Heart left ventricle (tissue), 16 donors: ENCODE measurements around the gene ZNF730. TPM values are rescaled to one million over a fixed set of nuclear protein-coding genes. Genes with fewer than 3 reads are reported as not detected.
"Not testable (repeated sequence)": the region's sequence is repeated elsewhere in the genome, so short reads cannot be mapped to it uniquely, and the experiment has no call there.

Experiments
- ATAC-seq, 4 donors: fragments of 200-7000 bp; cut with Tn5 transposase; one replicate each; pipeline ENCODE4 v1.9.1; 2020 to 2022; ENCODE audit warnings: moderate library complexity in 4 of 4, mild to moderate bottlenecking in 3 of 4, moderate number of reproducible peaks in 1 of 4
- DNase-seq, 5 donors: peaks; one replicate each; pipeline ENCODE4 v3.0.0-alpha.2; 2020
- H3K27ac ChIP-seq, 12 donors: fragments of 200-600 bp; sonication (generic) in 4 of 12; one replicate each; pipeline versions ENCODE4 v1.5.0 to v1.8.0; 2016 to 2022; ENCODE audit warnings: mild to moderate bottlenecking in 2 of 12
- H3K27me3 ChIP-seq, 9 donors: fragments of 200-600 bp; sonication (generic) in 2 of 9; one replicate each; pipeline versions ENCODE4 v1.5.1 to v1.8.0; 2016 to 2022; ENCODE audit warnings: mild to moderate bottlenecking in 3 of 9
- H3K36me3 ChIP-seq, 9 donors: fragments of 200-600 bp; sonication (generic) in 2 of 9; one replicate each; pipeline versions ENCODE4 v1.5.0 to v1.8.0; 2018 to 2022; ENCODE audit warnings: mild to moderate bottlenecking in 2 of 9
- H3K4me1 ChIP-seq, 12 donors: fragments of 200-600 bp; sonication (generic) in 4 of 12; one replicate each; pipeline versions ENCODE4 v1.5.0 to v1.8.0; 2016 to 2022; ENCODE audit warnings: mild to moderate bottlenecking in 3 of 12
- H3K4me3 ChIP-seq, 12 donors: fragments of 200-600 bp; sonication (generic) in 4 of 12; one replicate each; pipeline versions ENCODE4 v1.5.0 to v1.8.0; 2017 to 2022; ENCODE audit warnings: mild to moderate bottlenecking in 9 of 12, moderate library complexity in 4 of 12
- H3K9me3 ChIP-seq, 12 donors: fragments of 200-600 bp; sonication (generic) in 4 of 12; one replicate each; pipeline versions ENCODE4 v1.5.0 to v1.8.0; 2016 to 2022; ENCODE audit warnings: mild to moderate bottlenecking in 1 of 12
- POLR2A ChIP-seq, 2 donors: fragments of 450-650 bp; IDR thresholded peaks; one replicate each; pipeline ENCODE4 v1.6.1; 2017; ENCODE audit warnings: antibody characterized with exemption in 2 of 2, mild to moderate bottlenecking in 2 of 2, moderate library complexity in 2 of 2
- WGBS, 4 donors: extraction: QIAGEN DNeasy Blood & Tissue Kit in 2 of 4; methylation state at CpG; one replicate each; pipeline versions ENCODE4 v1.1.5 to v1.1.7; 2013 to 2018; 5-methylcytosine and 5-hydroxymethylcytosine counted together
- intact Hi-C, 10 donors: fragments of 100-400 bp; cut with DNase I; formaldehyde crosslinking; loops; one replicate each; pipeline versions ENCODE4 v1.11.1 to v1.14.2; 2022
- polyA plus RNA-seq, 2 donors: library from polyadenylated mRNA; stranded (reverse); fragments of 200-250 nt; gene quantifications; one replicate each; pipeline ENCODE4 v1.2.3, GENCODE V29; 2013
- total RNA-seq, 9 donors: library from RNA; depleted of rRNA in 2 of 9; stranded (reverse); fragments of >200 nt in 2 of 9; fragmentation: NEBNext Ultra II Directional in 3 of 9; extraction: Animal tissue kit (Norgen Biotek cat#: 25700) in 3 of 9; gene quantifications; one replicate each; pipeline versions ENCODE4 v1.1.0 to v1.2.4, GENCODE V29; 2016 to 2023
- TF ChIP-seq, protein P1 (sequence below), 12 donors: fragments of 200-600 bp; sonication (generic) in 4 of 12; IDR thresholded peaks; one replicate each; pipeline versions ENCODE4 v1.5.0 to v1.8.0; 2018 to 2022; ENCODE audit warnings: antibody characterized with exemption in 12 of 12, mild to moderate bottlenecking in 5 of 12
- donor health status: ischemic (EF 13 %, LVEDD 7.1; RV severe dilation, severe dysfunction).
- donor health status: healthy with polysubstance abuse.
- donor health status: DM: no; HTN: yes; CAD: no.
- donor health status: DM: no; HTN: no; CAD: no.
- donor health status: ischemic (EF 25% LVEDD 6.9; RV normal size, moderate dysfunction).
- donor health status: ischemic (EF 25% LVEDD 5.7; RV mildly dilated, moderate dysfunction).
- donor health status: healthy.
- donor health status: DM: yes; HTN: yes; CAD: no.
- donor health status: ischemic (EF 35%, LVEDD 5.7; RV mildly dilated, moderate dysfunction).
- donor health status: nonischemic (EF 11% LVEDD 7.7; RV severe dilation, severe dysfunction).
- donor health status: DM: yes; HTN: yes; CAD: no.
- donor health status: PGD.
- donor health status: ischemic (EF 29% LVEDD 5.4; RV normal size, mild dysfunction).
- donor health status: nonischemic (EF 23%, LVEDD 6.1; RV moderate dilation, normal function).

ZNF730 gene
- total and polyA plus RNA-seq, 11 donors, result 0.16 to 0.40 (median 0.22) TPM; not detected in 7

DNA sequence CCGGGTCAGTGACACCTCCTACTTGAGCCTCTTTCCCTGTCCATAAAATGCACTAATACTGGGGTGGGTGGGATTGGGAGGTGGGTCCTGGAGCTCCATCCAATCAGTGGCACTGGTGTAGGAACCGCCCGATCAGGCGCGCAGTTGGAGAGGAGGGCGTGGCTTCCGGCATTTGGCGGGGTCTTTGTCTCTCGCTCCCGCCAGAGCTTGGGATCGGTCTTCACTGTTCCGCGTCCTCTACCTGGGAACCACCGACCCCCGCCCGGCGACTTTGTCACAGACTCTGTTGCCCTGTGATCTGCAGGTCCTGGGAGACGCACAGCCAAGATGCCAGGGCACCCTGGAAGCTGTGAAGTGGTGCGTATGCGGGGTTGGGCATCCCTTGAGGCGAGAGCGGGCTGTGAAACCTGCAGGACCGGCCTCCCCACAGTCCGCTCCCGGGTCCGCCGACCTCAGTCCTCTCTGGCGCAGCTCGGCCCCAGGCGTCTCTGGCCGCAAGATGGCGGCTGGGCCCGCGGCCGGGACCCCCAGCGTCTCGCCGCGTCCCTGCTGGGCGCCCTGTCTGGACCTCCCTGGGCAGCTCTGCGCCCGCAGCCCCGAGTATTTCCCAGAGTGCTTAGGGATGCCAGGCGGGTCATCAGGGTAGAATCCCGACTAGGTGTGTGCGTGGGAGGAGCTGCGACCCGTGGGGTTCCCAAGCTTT is 41.6 kb upstream of the ZNF730 start:
- Histone ChIP-seq H3K27me3 (peaks cover 0 to 21% (median 5%) of the 10 kb centered on the region in 9 donors), H3K4me3 (peak overlapping the region; percentile 39 to 91 (median 67)), H3K9me3 (no peaks in the 10 kb centered on the region), H3K27ac (peak overlapping the region in 3 of 12 donors; percentile 4 to 39 (median 30)), H3K36me3 (no peaks in the 10 kb centered on the region), H3K4me1 (peaks cover 0 to 30% (median 11%) of the 10 kb centered on the region in 12 donors)
- WGBS, 4 donors, result 0 to 2% (median 0%) methylated on average over 10 to 48 of the region's 48 CpGs
- intact Hi-C loops, result no loop called here
- DNase-seq (peak; percentile 62 to 75 (median 67)), ATAC-seq (peak; percentile 70 to 89 (median 88))
- no peak for TF ChIP-seq POLR2A (IDR thresholded peaks at IDR 0.05)

DNA sequence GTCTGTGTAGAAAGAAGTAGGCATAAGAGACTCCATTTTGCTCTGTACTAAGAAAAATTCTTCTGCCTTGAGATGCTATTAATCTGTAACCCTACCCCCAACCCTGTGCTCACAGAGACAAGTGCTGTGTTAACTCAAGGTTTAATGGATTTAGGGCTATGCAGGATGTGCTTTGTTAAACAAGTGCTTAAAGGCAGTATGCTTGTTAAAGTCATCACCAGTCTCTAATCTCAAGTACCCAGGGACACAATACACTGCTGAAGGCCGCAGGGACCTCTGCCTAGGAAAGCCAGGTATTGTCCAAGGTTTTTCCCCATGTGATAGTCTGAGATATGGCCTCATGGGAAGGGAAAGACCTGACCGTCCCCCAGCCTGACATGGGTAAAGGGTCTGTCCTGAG is 39.0 kb upstream of the ZNF730 start:
- peaks cover 0 to 16% (median 0%) of the 10 kb centered on the region in 12 donors for H3K4me1 ChIP-seq
- intact Hi-C loops, DNase-seq, H3K27me3 ChIP-seq, ATAC-seq, H3K4me3 ChIP-seq, H3K27ac ChIP-seq, H3K36me3 ChIP-seq, H3K9me3 ChIP-seq: not testable (repeated sequence)
- 73 to 93% (median 75%) methylated on average over 1 to 2 of the region's 2 CpGs for WGBS, 4 donors

DNA sequence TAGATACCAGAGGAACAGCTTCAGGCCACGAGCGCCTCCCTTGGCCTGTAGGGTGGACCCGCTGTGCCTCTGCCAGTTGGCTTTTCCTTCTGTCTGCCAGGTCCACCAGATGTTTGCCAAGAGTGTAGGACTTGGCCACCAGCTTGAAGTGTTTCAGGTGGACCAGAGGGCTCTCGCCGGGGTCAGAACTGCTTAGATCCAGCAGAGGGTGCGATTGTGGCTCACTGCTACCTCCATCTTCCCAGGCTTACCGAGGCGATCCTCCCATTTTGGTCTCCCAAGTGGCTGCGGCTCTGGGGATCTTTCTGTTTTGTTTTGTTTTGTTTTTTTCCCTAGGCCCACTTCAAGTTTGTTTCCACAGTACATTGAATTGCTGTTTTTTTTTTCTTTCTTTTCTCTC is 23.0 kb upstream of the ZNF730 start:
- no peak for DNase-seq
- 90 to 96% (median 95%) methylated on average over 9 of the region's 9 CpGs for WGBS, 4 donors
- Histone ChIP-seq H3K27me3 (no peaks in the 10 kb centered on the region), H3K27ac (no peak overlapping the region), H3K4me3 (no peak overlapping the region), H3K4me1 (no peaks in the 10 kb centered on the region), H3K36me3 (no peaks in the 10 kb centered on the region), H3K9me3 (peaks cover 0 to 19% (median 6%) of the 10 kb centered on the region in 12 donors)
- TF ChIP-seq, protein P1, sequence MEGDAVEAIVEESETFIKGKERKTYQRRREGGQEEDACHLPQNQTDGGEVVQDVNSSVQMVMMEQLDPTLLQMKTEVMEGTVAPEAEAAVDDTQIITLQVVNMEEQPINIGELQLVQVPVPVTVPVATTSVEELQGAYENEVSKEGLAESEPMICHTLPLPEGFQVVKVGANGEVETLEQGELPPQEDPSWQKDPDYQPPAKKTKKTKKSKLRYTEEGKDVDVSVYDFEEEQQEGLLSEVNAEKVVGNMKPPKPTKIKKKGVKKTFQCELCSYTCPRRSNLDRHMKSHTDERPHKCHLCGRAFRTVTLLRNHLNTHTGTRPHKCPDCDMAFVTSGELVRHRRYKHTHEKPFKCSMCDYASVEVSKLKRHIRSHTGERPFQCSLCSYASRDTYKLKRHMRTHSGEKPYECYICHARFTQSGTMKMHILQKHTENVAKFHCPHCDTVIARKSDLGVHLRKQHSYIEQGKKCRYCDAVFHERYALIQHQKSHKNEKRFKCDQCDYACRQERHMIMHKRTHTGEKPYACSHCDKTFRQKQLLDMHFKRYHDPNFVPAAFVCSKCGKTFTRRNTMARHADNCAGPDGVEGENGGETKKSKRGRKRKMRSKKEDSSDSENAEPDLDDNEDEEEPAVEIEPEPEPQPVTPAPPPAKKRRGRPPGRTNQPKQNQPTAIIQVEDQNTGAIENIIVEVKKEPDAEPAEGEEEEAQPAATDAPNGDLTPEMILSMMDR (IDR thresholded peaks at IDR 0.05), result no peak
- no peak for TF ChIP-seq POLR2A (IDR thresholded peaks at IDR 0.05)
- no peak for ATAC-seq
- intact Hi-C loops, result no loop called here

DNA sequence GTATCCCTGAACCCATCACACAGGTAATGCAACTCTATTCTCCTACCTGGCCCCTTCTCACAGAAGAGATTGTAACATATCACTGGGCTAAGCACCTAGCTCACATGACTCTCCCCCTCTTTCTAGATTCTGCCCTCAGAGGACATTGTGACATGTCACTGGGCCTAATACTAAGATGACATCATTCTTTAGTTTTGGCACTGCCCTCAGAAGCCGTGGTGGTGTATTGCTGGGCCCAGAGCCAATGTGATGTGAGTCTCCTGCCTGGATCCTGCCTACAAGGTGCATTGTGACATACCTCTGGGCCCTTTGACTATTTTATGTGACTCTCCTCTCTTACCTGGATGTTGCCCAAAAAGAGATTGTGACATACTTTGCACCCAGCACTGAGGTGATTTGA is 21.4 kb upstream of the ZNF730 start:
- Histone ChIP-seq H3K4me3 (no peak overlapping the region), H3K9me3 (peaks cover 0 to 19% (median 6%) of the 10 kb centered on the region in 12 donors), H3K36me3 (no peaks in the 10 kb centered on the region), H3K4me1 (no peaks in the 10 kb centered on the region), H3K27me3 (no peaks in the 10 kb centered on the region), H3K27ac (no peak overlapping the region)
- DNase-seq, result no peak
- 25 to 40% (median 28%) methylated on average over 1 of the region's 1 CpG for WGBS, 4 donors
- intact Hi-C loops, result no loop called here
- no peak for TF ChIP-seq POLR2A (IDR thresholded peaks at IDR 0.05)
- TF ChIP-seq, protein P1 (IDR thresholded peaks at IDR 0.05), result no peak
- ATAC-seq, result peak in 2 of 4 donors; percentile 51 to 63

DNA sequence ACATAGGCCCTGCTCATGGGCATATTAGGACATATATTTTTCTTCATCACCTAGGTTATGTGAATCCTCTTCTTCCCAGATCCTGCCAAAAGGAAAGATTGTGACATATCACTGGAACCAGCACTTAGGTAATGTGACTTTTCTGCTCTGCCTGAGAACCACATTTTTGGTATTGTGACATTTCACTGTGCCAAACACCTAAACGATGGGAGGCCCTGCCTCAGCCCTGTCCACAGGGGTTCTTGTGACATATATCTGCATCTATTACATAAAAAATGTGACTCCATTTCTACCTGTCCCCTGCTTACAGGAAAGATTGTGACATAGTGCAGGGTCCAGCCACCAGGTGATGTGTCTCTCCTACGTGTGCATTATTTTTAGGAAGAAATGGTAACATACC is 18.5 kb upstream of the ZNF730 start:
- Histone ChIP-seq H3K4me1 (no peaks in the 10 kb centered on the region), H3K4me3 (no peak overlapping the region), H3K36me3 (no peaks in the 10 kb centered on the region), H3K27ac (no peak overlapping the region), H3K27me3 (no peaks in the 10 kb centered on the region), H3K9me3 (peaks cover 0 to 3% (median 0%) of the 10 kb centered on the region in 12 donors)
- ATAC-seq, result no peak
- 90 to 96% (median 94%) methylated on average over 2 of the region's 2 CpGs for WGBS, 4 donors
- TF ChIP-seq POLR2A (IDR thresholded peaks at IDR 0.05), result no peak
- TF ChIP-seq, protein P1 (IDR thresholded peaks at IDR 0.05), result no peak
- intact Hi-C loops, result no loop called here
- DNase-seq, result no peak
